GM19023 (cell line): ENCODE results near the gene KCNMA1.

Experiments used
- ATAC-seq: cut with Tn5 transposase; IDR thresholded peaks from one replicate; pipeline ENCODE4 v1.9.1; 2021; ENCODE audit warnings: mild to moderate bottlenecking, moderate library complexity; ENCODE audit not compliant: unreplicated experiment

KCNMA1 gene

GRCh38 chr10:77494756-77495541, 142.7 kb downstream of the KCNMA1 start:
- ATAC-seq = no peak

- ATAC-seq = no peak
Measured at GRCh38 chr10:77494327-77494726, 143.3 kb downstream of the KCNMA1 start.

GRCh38 chr10:77493851-77494261, 143.8 kb downstream of the KCNMA1 start:
- ATAC-seq = no peak

- no peak for ATAC-seq
Measured at GRCh38 chr10:77493239-77493806, 144.3 kb downstream of the KCNMA1 start.

GRCh38 chr10:77492368-77492994, 145.1 kb downstream of the KCNMA1 start:
- ATAC-seq = no peak

GRCh38 chr10:77490534-77491314, 146.9 kb downstream of the KCNMA1 start:
- ATAC-seq = no peak

- no peak for ATAC-seq
Measured at GRCh38 chr10:77486517-77486916, 151.1 kb downstream of the KCNMA1 start.

- no peak for ATAC-seq
Measured at GRCh38 chr10:77485847-77486246, 151.8 kb downstream of the KCNMA1 start.

- ATAC-seq = no peak
Measured at GRCh38 chr10:77482072-77482471, 155.5 kb downstream of the KCNMA1 start.

- no peak for ATAC-seq
Measured at GRCh38 chr10:77479586-77479985, 158.0 kb downstream of the KCNMA1 start.

GRCh38 chr10:77478962-77479359, 158.6 kb downstream of the KCNMA1 start:
- ATAC-seq = no peak

GRCh38 chr10:77478247-77478961, 159.2 kb downstream of the KCNMA1 start:
- no peak for ATAC-seq

- ATAC-seq = no peak
Measured at GRCh38 chr10:77475522-77475921, 162.1 kb downstream of the KCNMA1 start.

- ATAC-seq = no peak
Measured at GRCh38 chr10:77474939-77475338, 162.7 kb downstream of the KCNMA1 start.

GRCh38 chr10:77474386-77474785, 163.2 kb downstream of the KCNMA1 start:
- no peak for ATAC-seq

GRCh38 chr10:77472146-77472545, 165.5 kb downstream of the KCNMA1 start:
- ATAC-seq = no peak

GRCh38 chr10:77471069-77471536, 166.5 kb downstream of the KCNMA1 start:
- no peak for ATAC-seq

GRCh38 chr10:77467422-77467963, 170.1 kb downstream of the KCNMA1 start:
- no peak for ATAC-seq

- ATAC-seq = no peak
Measured at GRCh38 chr10:77463967-77464745, 173.5 kb downstream of the KCNMA1 start.

GRCh38 chr10:77463499-77463898, 174.1 kb downstream of the KCNMA1 start:
- ATAC-seq = no peak
